Caki2 (cell line): ENCODE results near the gene BDNF. TPM values are rescaled to one million over a fixed set of nuclear protein-coding genes. Genes with fewer than 3 reads are reported as not detected.
"Not testable (repeated sequence)": the region's sequence is repeated elsewhere in the genome, so short reads cannot be mapped to it uniquely, and the experiment has no call there.

Source experiments
- DNase-seq: peaks from one replicate; pipeline ENCODE4 v3.0.0-alpha.2; 2015; ENCODE audit warnings: low read depth
- in situ Hi-C: cut with HindIII; loops from 2 replicates; pipeline ENCODE4 v1.10.0; 2016; ENCODE audit warnings: low sequenced_read_pairs, low pct_unique_long_range_greater_than_20kb, mixed read lengths
- total RNA-seq: library from RNA; depleted of rRNA; stranded (reverse); fragments of >200 nt; shearing (Covaris generic); gene quantifications from 2 replicates; pipeline ENCODE4 v1.2.3, GENCODE V29; 2014; ENCODE audit warnings: low replicate concordance

The BDNF gene
- total RNA-seq, 1 experiment from 2014 or later = 1.3 TPM

GRCh38 chr11:27642954-27643353, 57.3 kb downstream of the BDNF start:
- DNase-seq = no peak
- in situ Hi-C loops = no loop called here

DNA sequence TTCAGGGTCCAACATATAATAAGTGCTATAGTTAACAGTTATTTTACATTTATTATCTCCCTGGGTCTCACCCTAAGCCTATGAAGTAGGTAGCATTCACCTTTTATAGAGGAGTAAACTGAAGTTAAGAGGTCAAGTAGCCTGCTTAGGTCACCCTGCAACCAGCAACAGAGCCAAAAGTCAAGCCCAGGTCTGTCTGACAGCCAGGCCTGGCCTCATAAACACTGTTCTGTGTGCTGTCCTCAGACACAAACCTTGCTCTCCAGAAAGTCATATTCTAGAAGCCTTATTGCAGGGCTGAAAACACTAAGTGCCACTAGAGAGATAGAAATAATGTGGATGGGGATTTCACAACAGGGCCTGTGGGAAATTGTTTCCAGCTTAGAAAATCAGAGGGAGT, 59.3 kb downstream of the BDNF start:
- DNase-seq = no peak
- in situ Hi-C loops = no loop called here

DNA sequence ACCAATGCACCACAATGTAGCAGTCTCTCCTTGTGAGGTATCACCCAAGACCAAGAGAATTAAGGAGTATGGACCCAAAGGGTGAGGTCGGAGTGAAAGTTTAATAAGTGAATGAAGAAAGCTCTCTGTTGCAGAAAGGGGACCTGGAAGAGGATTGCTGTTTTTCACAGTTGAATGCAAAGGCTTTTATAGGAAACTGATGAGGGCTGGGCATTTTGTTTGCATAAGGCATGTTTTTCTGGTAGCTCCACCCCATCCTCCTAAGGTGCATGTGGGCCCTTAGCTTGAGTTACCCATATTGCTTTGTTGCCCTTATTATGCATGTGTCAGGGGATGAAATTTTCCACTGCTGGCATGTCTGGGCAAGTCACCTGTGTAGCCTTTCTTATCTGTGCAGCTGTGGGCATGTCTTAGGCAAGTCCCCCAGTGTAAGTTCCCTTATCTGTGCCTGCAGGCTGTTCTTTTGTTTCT, 64.7 kb downstream of the BDNF start:
- DNase-seq = no peak
- in situ Hi-C loops = no loop called here

- in situ Hi-C loops, DNase-seq: not testable (repeated sequence)
These were observed 65.5 kb downstream of the BDNF start for GRCh38 chr11:27634776-27635175.

DNA sequence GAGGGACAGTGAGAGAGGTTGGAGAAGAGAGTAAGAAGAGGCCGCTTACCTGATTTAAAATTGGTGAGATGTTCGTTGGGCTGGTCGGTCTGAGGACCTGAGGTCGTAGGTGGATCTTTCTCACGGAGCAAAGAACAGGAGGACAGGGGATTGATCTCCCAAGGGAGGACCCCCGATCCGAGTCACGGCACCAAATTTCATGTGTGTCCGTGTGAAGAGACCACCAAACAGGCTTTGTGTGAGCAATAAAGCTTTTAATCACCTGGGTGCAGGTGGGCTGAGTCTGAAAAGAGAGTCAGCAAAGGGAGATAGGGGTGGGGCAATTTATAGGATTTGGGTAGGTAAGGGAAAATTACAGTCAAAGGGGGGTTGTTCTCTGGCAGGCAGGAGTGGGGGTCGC, 66.0 kb downstream of the BDNF start:
- in situ Hi-C loops, DNase-seq: not testable (repeated sequence)

GRCh38 chr11:27629023-27629422, 71.2 kb downstream of the BDNF start:
- in situ Hi-C loops, DNase-seq: not testable (repeated sequence)

- in situ Hi-C loops = no loop called here
- no peak for DNase-seq
These were observed 72.3 kb downstream of the BDNF start for GRCh38 chr11:27627979-27628378.

DNA sequence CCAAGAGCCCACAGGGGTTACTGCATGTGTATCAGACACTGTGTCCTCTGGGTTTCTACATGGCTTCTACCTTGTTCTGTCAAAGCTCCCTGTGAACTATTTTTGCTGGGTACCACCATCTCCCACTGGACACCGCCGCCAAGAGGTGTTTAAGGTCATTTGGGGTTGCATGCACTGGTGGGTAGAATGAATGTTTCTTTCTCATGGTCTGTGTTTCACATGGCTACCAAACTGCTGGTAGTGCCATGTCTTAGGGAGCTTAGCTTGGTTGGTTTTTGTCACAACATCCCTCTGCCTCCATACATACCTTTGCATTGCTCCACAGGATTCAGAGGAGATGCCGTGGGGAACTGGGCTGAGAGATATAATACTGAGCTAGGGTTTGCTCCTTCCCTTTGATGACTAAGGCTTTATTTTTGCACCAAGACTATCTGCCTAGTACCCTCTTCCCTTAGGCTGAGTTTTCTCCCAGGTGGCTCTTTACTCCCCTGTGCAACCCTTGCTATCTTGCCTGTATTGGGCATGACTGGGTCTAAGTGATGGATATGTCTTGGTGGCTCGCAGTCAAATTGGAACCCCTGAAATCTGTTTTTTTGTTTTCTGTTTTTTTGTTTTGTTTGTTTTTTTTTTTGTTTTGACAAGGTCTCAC, 73.2 kb downstream of the BDNF start:
- in situ Hi-C loops = no loop called here
- DNase-seq = no peak

- in situ Hi-C loops = no loop called here
- DNase-seq = no peak
These were observed 73.9 kb downstream of the BDNF start for GRCh38 chr11:27626269-27626937.

- DNase-seq = no peak
- in situ Hi-C loops = no loop called here
These were observed 74.8 kb downstream of the BDNF start for GRCh38 chr11:27625347-27625912.

GRCh38 chr11:27623945-27624523, 76.2 kb downstream of the BDNF start:
- no peak for DNase-seq
- in situ Hi-C loops = no loop called here

DNA sequence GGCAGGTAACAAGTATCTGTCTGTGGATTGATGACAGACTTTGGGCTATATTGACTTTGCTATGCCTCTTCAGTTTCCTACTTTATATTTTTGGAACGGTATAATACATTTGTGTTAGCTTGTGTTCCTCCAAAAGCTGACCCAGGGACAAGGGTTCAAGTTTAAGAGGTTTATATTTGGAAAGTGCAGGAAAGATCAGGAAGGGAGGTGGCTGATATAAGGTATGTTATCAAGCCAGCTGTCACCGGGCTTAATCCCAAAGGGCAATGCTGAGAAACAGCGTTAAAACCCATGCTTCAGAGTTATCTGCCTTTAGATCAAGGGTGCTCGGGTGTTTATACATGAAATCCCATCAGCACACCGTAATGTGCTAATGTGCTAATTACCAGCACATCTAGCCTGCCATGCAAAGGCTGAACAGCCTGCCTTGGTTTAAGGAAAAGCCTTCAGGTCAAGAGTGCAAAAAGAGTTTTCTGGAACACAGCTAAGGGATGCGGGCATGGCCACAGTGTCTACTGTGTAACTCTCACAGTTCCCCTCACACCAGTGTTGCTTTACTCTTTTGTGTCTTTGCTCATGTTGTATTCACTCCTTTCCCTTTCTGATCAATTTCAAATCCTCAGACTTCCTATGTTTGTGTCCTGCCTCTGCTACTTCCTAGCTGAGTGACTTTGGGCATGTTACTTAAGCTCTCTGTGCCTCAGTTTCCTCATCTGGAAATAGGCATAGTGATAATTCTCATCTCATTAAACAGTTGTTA, 77.5 kb downstream of the BDNF start:
- no peak for DNase-seq
- in situ Hi-C loops = no loop called here

- in situ Hi-C loops = no loop called here
- no peak for DNase-seq
These were observed 78.7 kb downstream of the BDNF start for GRCh38 chr11:27621405-27622161.

DNA sequence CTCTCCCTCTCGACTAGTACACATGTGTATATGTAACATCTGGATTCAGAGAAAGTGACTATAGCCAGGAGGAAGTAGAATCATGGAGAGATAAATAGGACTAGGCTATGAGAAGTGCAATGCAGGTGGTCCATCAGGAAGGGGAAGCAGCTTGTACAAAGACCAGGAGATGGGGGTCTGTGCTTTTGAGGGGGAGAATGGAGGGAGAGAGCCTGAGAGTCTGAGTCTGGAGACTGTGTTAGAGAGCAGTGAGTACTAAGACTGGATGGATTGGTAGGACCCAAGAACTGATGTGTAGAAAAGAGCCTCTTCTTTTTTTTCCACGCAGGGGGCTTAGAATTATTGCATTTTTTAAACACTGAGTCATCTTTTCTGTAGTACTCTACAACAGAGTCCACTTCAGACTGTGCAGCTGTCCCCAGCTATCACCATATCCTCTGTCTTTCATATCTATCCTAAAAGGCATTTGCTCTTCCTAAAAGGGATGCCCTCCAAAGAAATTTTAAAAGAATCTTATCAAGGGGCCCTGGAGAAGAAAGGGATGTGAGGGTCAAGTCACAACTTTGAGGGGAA, 80.4 kb downstream of the BDNF start:
- no peak for DNase-seq
- in situ Hi-C loops = no loop called here

GRCh38 chr11:27619039-27619574, 81.1 kb downstream of the BDNF start:
- in situ Hi-C loops = no loop called here
- DNase-seq = no peak

DNA sequence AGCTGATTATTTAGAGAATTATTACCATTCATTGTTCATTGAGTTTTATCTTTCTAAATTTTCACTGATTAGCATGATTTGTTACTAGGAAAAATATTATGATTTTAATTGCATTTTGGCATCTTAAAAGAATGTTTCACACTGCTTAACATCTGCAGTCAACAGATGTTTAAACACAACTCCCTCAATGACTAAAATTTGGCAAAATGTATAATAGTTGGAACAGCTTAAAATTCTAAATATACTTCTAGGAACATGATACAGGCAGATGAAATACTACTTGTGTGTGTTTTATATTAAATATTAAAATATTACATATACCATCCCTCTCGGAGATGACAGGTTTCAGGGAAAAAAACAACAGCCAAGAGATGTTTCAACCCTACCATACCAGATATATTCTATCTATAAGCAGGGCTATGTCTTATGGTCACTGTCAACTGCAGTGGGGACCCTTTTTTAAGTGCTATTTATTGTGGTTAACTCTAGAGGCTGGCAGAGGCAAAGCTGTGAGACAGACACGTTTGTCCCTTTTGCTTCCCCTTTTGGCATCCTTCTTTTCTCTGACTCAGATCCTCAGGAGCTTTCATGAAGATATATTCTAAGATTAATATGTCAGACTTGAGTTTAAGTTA, 81.9 kb downstream of the BDNF start:
- DNase-seq = no peak
- in situ Hi-C loops = no loop called here

GRCh38 chr11:27616711-27617110, 83.5 kb downstream of the BDNF start:
- DNase-seq = no peak
- in situ Hi-C loops = no loop called here
